HEK293T (cell line): Measurements from ENCODE around the gene ACBD3.

ENCODE experiments used
- ARNT ChIP-seq: fragments of 450-650 bp; IDR thresholded peaks from 2 replicates; pipeline ENCODE4 v1.6.1; 2017; ENCODE audit warnings: mild to moderate bottlenecking
- BHLHE40 ChIP-seq: fragments of 450-650 bp; IDR thresholded peaks from 2 replicates; pipeline ENCODE4 v1.6.1; 2016; ENCODE audit warnings: mild to moderate bottlenecking, moderate library complexity, borderline replicate concordance
- ELF4 ChIP-seq: fragments of 450-650 bp; IDR thresholded peaks from 2 replicates; pipeline ENCODE4 v1.6.1; 2017; ENCODE audit warnings: antibody characterized with exemption
- FOXA1 ChIP-seq: fragments of 450-650 bp; IDR thresholded peaks from 2 replicates; pipeline ENCODE4 v1.6.1; 2016; ENCODE audit warnings: mild to moderate bottlenecking
- FOXK2 ChIP-seq: fragments of 450-650 bp; IDR thresholded peaks from 2 replicates; pipeline ENCODE4 v1.6.1; 2016; ENCODE audit warnings: mild to moderate bottlenecking
- FOXM1 ChIP-seq: fragments of 450-650 bp; IDR thresholded peaks from 2 replicates; pipeline ENCODE4 v1.6.1; 2017; ENCODE audit warnings: mild to moderate bottlenecking, borderline replicate concordance
- HDGF ChIP-seq: fragments of 450-650 bp; IDR thresholded peaks from 2 replicates; pipeline ENCODE4 v1.6.1; 2017; ENCODE audit warnings: antibody characterized with exemption, borderline replicate concordance
- LEF1 ChIP-seq: fragments of 450-650 bp; IDR thresholded peaks from 2 replicates; pipeline ENCODE4 v1.6.1; 2017; ENCODE audit warnings: mild to moderate bottlenecking, borderline replicate concordance
- NFRKB ChIP-seq: fragments of 450-650 bp; IDR thresholded peaks from 2 replicates; pipeline ENCODE4 v1.6.1; 2016; ENCODE audit warnings: mild to moderate bottlenecking, moderate library complexity
- PKNOX1 ChIP-seq: fragments of 450-650 bp; IDR thresholded peaks from 2 replicates; pipeline ENCODE4 v1.6.1; 2016
- SP1 ChIP-seq: fragments of 450-650 bp; IDR thresholded peaks from 2 replicates; pipeline ENCODE4 v1.6.1; 2017
- SUZ12 ChIP-seq: fragments of 450-650 bp; IDR thresholded peaks from 2 replicates; pipeline ENCODE4 v1.6.1; 2016; ENCODE audit warnings: mild to moderate bottlenecking
- TARDBP ChIP-seq: fragments of 450-650 bp; IDR thresholded peaks from 2 replicates; pipeline ENCODE4 v1.6.1; 2016
- ZNF384 ChIP-seq: fragments of 450-650 bp; IDR thresholded peaks from 2 replicates; pipeline ENCODE4 v1.6.1; 2016

- TF ChIP-seq SUZ12 (no peak), HDGF (no peak), TARDBP (no peak), NFRKB (no peak), LEF1 (no peak), ZNF384 (no peak), FOXM1 (no peak), ARNT (no peak), ELF4 (no peak), SP1 (no peak), FOXA1 (no peak), PKNOX1 (no peak), BHLHE40 (no peak), FOXK2 (no peak)
Observed at GRCh38 chr1:226120398-226120797, 66.1 kb downstream of the ACBD3 start.
